OCI-LY7 (cell line): ENCODE measurements around the gene NOXA1. TPM values are rescaled to one million over a fixed set of nuclear protein-coding genes. Genes with fewer than 3 reads are reported as not detected.

Experiments
- BruUV-seq: library from RNA; stranded (reverse); fragments of 400-500 nt; replicated peaks from 2 replicates; lab custom pipeline; 2021; lab: Mats Ljungman, UMichigan
- CTCF ChIA-PET: fragments of 300-600 bp; sonication (Branson Sonifier 250); formaldehyde crosslinking; loops from one replicate; lab custom pipeline; 2022; ENCODE audit warnings: antibody characterized with exemption; ENCODE audit not compliant: unreplicated experiment; lab: Charles Lee
- POLR2A ChIA-PET: fragments of 300-600 bp; sonication (Branson Sonifier 250); formaldehyde crosslinking; loops from one replicate; lab custom pipeline; 2022; ENCODE audit warnings: antibody characterized with exemption; lab: Charles Lee
- DNase-seq: peaks from one replicate; pipeline ENCODE4 v3.0.0-alpha.2; 2015; ENCODE audit warnings: low spot score
- H2AFZ ChIP-seq: fragments of 200-600 bp; sonication (generic), shearing (Covaris generic); 2 replicates; pipeline ENCODE4 v1.6.1; 2014; ENCODE audit warnings: mild to moderate bottlenecking, antibody characterized with exemption, low read length, moderate library complexity
- H3K27ac ChIP-seq: fragments of 200-600 bp; sonication (generic); 2 replicates; pipeline ENCODE4 v1.5.1; 2014; ENCODE audit warnings: mixed run types, low read depth, mild to moderate bottlenecking, moderate library complexity, low read length, inconsistent platforms; ENCODE audit not compliant: poor library complexity, severe bottlenecking
- H3K36me3 ChIP-seq: fragments of 200-600 bp; sonication (generic); 2 replicates; pipeline ENCODE4 v1.6.1; 2014; ENCODE audit warnings: mild to moderate bottlenecking, antibody characterized with exemption, low read length, moderate library complexity, mixed read lengths; ENCODE audit not compliant: insufficient read depth
- H3K4me1 ChIP-seq: fragments of 200-600 bp; sonication (generic); 2 replicates; pipeline ENCODE4 v1.5.1; 2014; ENCODE audit warnings: mild to moderate bottlenecking, low read length; ENCODE audit not compliant: insufficient read depth, poor library complexity, severe bottlenecking
- H3K4me2 ChIP-seq: fragments of 200-600 bp; sonication (generic); 2 replicates; pipeline ENCODE4 v1.6.1; 2014; ENCODE audit warnings: mild to moderate bottlenecking, low read length
- H3K4me3 ChIP-seq: fragments of 200-600 bp; sonication (generic); 2 replicates; pipeline ENCODE4 v1.5.1; 2014; ENCODE audit warnings: mild to moderate bottlenecking, low read depth, low read length; ENCODE audit not compliant: poor library complexity, severe bottlenecking
- H3K79me2 ChIP-seq: fragments of 200-600 bp; sonication (generic); 2 replicates; pipeline ENCODE4 v1.6.1; 2016; ENCODE audit warnings: low read depth, mild to moderate bottlenecking, low read length, moderate library complexity, mixed read lengths; ENCODE audit not compliant: insufficient read depth
- H3K9me2 ChIP-seq: fragments of 200-600 bp; sonication (generic); 2 replicates; pipeline ENCODE4 v1.6.1; 2016; ENCODE audit warnings: mild to moderate bottlenecking, low read length, mixed read lengths; ENCODE audit not compliant: insufficient read depth
- H3K9me3 ChIP-seq: fragments of 200-600 bp; sonication (generic); 2 replicates; pipeline ENCODE4 v1.6.1; 2014; ENCODE audit warnings: mild to moderate bottlenecking, mixed run types, low read length, mixed read lengths
- H4K20me1 ChIP-seq: fragments of 200-600 bp; sonication (generic); 2 replicates; pipeline ENCODE4 v1.6.1; 2014; ENCODE audit warnings: mild to moderate bottlenecking, antibody characterized with exemption, low read length, moderate library complexity, mixed read lengths; ENCODE audit not compliant: insufficient read depth
- CTCF ChIP-seq: fragments of 200-600 bp; sonication (generic); conservative IDR thresholded peaks from 2 replicates; pipeline ENCODE4 v1.5.1; 2014; ENCODE audit warnings: mild to moderate bottlenecking, antibody characterized with exemption, low read length, moderate library complexity, mixed read lengths
- EZH2phosphoT487 ChIP-seq: fragments of 200-600 bp; sonication (generic); IDR thresholded peaks from 2 replicates; pipeline ENCODE4 v1.6.1; 2018; ENCODE audit warnings: low read depth, borderline replicate concordance, mild to moderate bottlenecking, mixed run types, antibody characterized with exemption, low read length, moderate library complexity, mixed read lengths
- intact Hi-C: fragments of 100-400 bp; cut with micrococcal nuclease; formaldehyde crosslinking; loops from one replicate; pipeline ENCODE4 v1.10.0; 2022; ENCODE audit not compliant: unreplicated experiment
- total RNA-seq, 2 experiments: library from RNA; depleted of rRNA in 1 of 2; stranded (reverse); fragments of >200 nt in 1 of 2; shearing (Covaris generic) in 1 of 2; gene quantifications; 2 replicates each; pipeline ENCODE4 v1.2.3, GENCODE V29; 2014 to 2022

NOXA1 gene
- total RNA-seq, 2 experiments from 2014 or later, result not detected

GRCh38 chr9:137374131-137374845 lies 48.9 kb upstream of the NOXA1 start:
- ChIA-PET POLR2A (interaction anchor here (0.6 kb wide), 1 partner anchor 21 kb away, joined by 4 read pairs; no protein-coding TSS in a partner anchor), CTCF (no interaction called here)

GRCh38 chr9:137375321-137376058 lies 47.7 kb upstream of the NOXA1 start:
- H3K9me3 ChIP-seq, result no peaks in the 10 kb centered on the region
- H3K27ac ChIP-seq, result no peak overlapping the region
- DNase-seq, result no peak
- H3K4me2 ChIP-seq, result no peak overlapping the region
- H3K9me2 ChIP-seq, result no peaks in the 10 kb centered on the region
- POLR2A ChIA-PET, result interaction anchor here (0.5 kb wide), 1 partner anchor 113 kb away, joined by 6 read pairs; no protein-coding TSS in a partner anchor
- no peak for TF ChIP-seq CTCF
- no peak for TF ChIP-seq EZH2phosphoT487
- H3K4me1 ChIP-seq, result no peaks in the 10 kb centered on the region
- CTCF ChIA-PET, result no interaction called here
- H3K36me3 ChIP-seq, result no peaks in the 10 kb centered on the region
- no peaks in the 10 kb centered on the region for H4K20me1 ChIP-seq
- no peak overlapping the region for H2AFZ ChIP-seq
- no peaks in the 10 kb centered on the region for H3K79me2 ChIP-seq
- H3K4me3 ChIP-seq, result no peak overlapping the region
- no TSS peak for BruUV-seq
- intact Hi-C loops, result no loop called here

More at GRCh38 chr9:137374131-137374845, 48.9 kb upstream of the NOXA1 start:
- no TSS peak for BruUV-seq
- TF ChIP-seq CTCF (no peak), EZH2phosphoT487 (no peak)
- no peak for DNase-seq
- no peak overlapping the region for H3K4me3 ChIP-seq
- no peak overlapping the region for H3K4me2 ChIP-seq
- H3K27ac ChIP-seq, result no peak overlapping the region
- H3K9me3 ChIP-seq, result no peaks in the 10 kb centered on the region
- no peaks in the 10 kb centered on the region for H3K4me1 ChIP-seq
- no peaks in the 10 kb centered on the region for H3K36me3 ChIP-seq
- H3K9me2 ChIP-seq, result no peaks in the 10 kb centered on the region
- intact Hi-C loops, result no loop called here
- H3K79me2 ChIP-seq, result no peaks in the 10 kb centered on the region
- H4K20me1 ChIP-seq, result no peaks in the 10 kb centered on the region
- no peak overlapping the region for H2AFZ ChIP-seq
